Bronchial epithelial cell (primary cell): Measurements from ENCODE around the gene STRIP2. TPM values are rescaled to one million over a fixed set of nuclear protein-coding genes. Genes with fewer than 3 reads are reported as not detected.

Source experiments
- DNase-seq: peaks from one replicate; pipeline ENCODE4 v3.0.0-alpha.2; 2010; ENCODE audit warnings: low read depth
- FAIRE-seq: peaks from 2 replicates; lab custom pipeline; 2011; peaks lifted over from hg19 to GRCh38; lab: Jason Lieb, UNC
- H3K27me3 ChIP-seq: 2 replicates; pipeline ENCODE4 v1.5.1; 2011; ENCODE audit warnings: low read length; ENCODE audit not compliant: control insufficient read depth, insufficient read depth
- H3K36me3 ChIP-seq: 2 replicates; pipeline ENCODE4 v1.5.1; 2011; ENCODE audit warnings: low read length; ENCODE audit not compliant: control insufficient read depth, insufficient read depth
- H3K4me3 ChIP-seq: 2 replicates; pipeline ENCODE4 v1.5.1; 2011; ENCODE audit warnings: mild to moderate bottlenecking, low read depth, low read length, control low read depth
- total RNA-seq: library from RNA; depleted of rRNA; stranded (reverse); fragments of >200 nt; gene quantifications from 2 replicates; pipeline ENCODE4 v1.2.1, GENCODE V29; 2014
- TF ChIP-seq, protein P1 (sequence below): IDR thresholded peaks from 2 replicates; pipeline ENCODE4 v1.5.1; 2011; ENCODE audit warnings: mild to moderate bottlenecking, moderate library complexity, low read length, control low read depth, inconsistent platforms; ENCODE audit not compliant: insufficient read depth, severe bottlenecking

STRIP2 gene
- total RNA-seq, 1 donor from 2014 or later, result 6.8 TPM

DNA sequence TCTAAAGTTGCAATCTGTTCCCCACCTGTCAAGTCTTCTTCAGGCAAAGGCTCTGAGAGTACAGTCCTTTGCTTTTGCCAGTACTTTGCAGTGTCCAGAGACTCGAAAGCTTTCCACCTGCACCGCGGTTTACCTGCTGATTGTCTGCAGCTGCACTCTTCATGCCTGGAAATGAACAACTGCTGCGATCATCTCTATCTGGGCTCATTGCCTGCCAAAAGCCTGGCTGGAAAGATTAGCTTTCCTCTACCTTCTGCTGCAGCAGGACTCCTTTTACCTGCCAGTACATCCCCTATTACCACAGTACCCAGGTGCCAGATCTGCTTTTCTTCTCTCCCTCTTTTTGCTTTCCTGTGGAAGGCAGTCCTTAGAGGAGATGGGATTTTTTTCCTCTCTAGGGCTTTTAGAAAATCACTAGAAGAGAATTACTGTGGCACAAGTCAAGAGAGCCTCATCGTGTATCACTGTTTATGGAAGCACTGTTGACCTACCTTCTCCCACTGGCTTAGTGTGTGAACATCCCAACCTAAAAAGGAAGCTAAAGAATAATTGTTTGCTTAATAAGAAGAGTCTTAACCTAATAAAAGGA, 2.2 kb downstream of the STRIP2 start:
- no peaks in the 10 kb centered on the region for H3K36me3 ChIP-seq
- TF ChIP-seq, protein P1, sequence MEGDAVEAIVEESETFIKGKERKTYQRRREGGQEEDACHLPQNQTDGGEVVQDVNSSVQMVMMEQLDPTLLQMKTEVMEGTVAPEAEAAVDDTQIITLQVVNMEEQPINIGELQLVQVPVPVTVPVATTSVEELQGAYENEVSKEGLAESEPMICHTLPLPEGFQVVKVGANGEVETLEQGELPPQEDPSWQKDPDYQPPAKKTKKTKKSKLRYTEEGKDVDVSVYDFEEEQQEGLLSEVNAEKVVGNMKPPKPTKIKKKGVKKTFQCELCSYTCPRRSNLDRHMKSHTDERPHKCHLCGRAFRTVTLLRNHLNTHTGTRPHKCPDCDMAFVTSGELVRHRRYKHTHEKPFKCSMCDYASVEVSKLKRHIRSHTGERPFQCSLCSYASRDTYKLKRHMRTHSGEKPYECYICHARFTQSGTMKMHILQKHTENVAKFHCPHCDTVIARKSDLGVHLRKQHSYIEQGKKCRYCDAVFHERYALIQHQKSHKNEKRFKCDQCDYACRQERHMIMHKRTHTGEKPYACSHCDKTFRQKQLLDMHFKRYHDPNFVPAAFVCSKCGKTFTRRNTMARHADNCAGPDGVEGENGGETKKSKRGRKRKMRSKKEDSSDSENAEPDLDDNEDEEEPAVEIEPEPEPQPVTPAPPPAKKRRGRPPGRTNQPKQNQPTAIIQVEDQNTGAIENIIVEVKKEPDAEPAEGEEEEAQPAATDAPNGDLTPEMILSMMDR, result no peak
- FAIRE-seq (no peak), DNase-seq (no peak)
- H3K27me3 ChIP-seq, result no peaks in the 10 kb centered on the region
- no peak overlapping the region for H3K4me3 ChIP-seq

DNA sequence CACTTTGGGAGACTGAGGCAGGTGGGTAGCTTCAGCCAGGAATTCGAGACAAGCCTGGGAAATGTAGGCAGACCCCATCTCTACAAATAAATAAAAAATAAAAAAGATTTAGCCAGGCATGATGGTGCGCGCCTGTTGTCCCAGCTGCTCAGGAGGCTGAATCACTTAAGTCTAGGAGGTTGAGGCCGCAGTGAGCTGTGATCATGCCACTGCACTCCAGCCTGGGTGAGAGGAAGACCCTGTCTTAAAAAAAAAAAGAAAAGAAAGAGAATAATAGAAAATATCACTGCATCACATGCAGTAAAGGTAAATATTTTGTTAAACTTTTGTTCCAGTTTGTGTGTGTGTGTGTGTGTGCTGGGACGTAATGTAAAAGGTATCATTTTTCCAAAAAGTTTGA, 3.0 kb downstream of the STRIP2 start:
- DNase-seq (peak; percentile 47), FAIRE-seq (no peak)
- no peak overlapping the region for H3K4me3 ChIP-seq
- H3K36me3 ChIP-seq, result no peaks in the 10 kb centered on the region
- TF ChIP-seq, protein P1, result no peak
- no peaks in the 10 kb centered on the region for H3K27me3 ChIP-seq

DNA sequence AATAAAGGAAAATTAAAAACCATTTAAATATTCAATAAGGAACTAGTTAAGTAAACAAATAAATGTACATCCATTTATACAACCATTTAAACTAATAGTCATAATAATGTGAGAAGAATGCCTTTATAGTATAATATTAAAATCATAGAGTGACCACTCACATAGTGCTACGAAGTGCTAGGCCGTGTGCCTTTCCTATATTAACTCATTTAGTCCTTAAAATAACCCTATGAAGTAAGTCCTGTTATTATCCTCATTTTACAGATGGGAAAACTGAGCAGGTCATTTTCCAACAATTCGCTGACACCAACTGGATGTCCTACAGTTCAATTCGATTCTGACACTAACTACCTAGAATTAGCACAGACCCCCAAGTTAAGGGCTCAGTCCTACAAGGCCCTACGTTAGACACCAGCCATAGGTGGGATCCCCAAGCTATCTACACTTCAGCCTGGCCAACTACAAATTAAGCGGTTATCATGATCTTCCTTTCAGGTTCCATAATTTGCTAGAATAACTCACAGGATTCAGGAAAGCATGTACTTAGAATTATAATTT, 4.1 kb downstream of the STRIP2 start:
- Histone ChIP-seq H3K36me3 (peaks cover under 1% of the 10 kb centered on the region), H3K27me3 (no peaks in the 10 kb centered on the region), H3K4me3 (no peak overlapping the region)
- no peak for FAIRE-seq
- peak; percentile 4 for DNase-seq
- TF ChIP-seq, protein P1, result no peak

DNA sequence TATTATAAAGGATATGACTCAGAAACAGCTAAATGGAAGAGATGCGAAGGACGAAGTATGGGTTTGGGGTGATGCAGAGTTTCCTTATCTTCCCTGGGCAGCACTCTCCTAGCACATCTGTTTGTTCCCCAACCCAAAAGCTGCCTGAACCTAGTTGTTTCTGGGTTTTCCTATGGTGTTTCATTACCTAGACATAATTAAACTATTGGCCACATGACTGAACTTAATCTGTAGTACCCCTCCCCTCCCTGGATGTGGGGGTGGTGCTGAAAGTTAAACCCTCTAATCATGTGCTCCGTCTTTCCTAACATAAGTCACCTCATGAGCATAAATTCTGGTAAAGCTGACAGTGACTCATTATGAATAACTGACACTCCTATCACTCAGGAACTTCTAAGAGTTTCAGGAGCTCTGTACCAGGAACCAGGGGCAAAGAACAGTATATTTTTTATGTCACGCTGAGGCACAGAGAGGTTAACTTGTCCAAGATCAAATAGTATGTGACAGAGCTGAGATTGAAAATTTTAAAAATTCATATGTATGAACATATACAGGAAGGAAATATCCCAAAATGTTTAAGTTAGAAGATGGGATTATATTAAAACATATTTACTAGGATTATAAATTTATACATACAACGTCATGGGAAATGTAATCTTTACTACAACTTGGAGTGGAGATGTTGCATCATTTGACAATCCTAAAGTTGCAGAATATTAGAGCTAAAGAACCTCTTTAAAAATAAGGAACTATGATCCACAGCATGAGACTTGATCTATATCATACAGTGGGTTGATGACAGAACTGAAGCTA, 4.8 kb downstream of the STRIP2 start:
- H3K27me3 ChIP-seq, result no peaks in the 10 kb centered on the region
- TF ChIP-seq, protein P1, result no peak
- H3K4me3 ChIP-seq, result no peak overlapping the region
- H3K36me3 ChIP-seq, result peaks cover 2% of the 10 kb centered on the region
- DNase-seq (peak; percentile 98), FAIRE-seq (no peak)

- H3K36me3 ChIP-seq, result peaks cover 2% of the 10 kb centered on the region
- no peak for DNase-seq
- H3K27me3 ChIP-seq, result no peaks in the 10 kb centered on the region
- TF ChIP-seq, protein P1, result no peak
- H3K4me3 ChIP-seq, result no peak overlapping the region
- no peak for FAIRE-seq
Measured at GRCh38 chr7:129439963-129440625, 5.9 kb downstream of the STRIP2 start.
